Gastrocnemius medialis (tissue), 4 donors: ENCODE data around the gene SLC27A1.

Experiments used
- CTCF ChIP-seq, 5 experiments: fragments of 450-650 bp in 3 of 5; fragments of 200-600 bp in 2 of 5; sonication (generic) in 2 of 5; IDR thresholded peaks in 4 of 5; conservative IDR thresholded peaks in 1 of 5; 1 replicate in 4 of 5; 2 replicates in 1 of 5; pipeline ENCODE4 v1.5.1; 2016 to 2019; ENCODE audit warnings: antibody characterized with exemption in 5 of 5, mild to moderate bottlenecking in 3 of 5, moderate library complexity in 3 of 5
- POLR2A ChIP-seq, 2 donors: fragments of 450-650 bp; IDR thresholded peaks; one replicate each; pipeline ENCODE4 v1.6.1; 2017; ENCODE audit warnings: antibody characterized with exemption in 2 of 2, mild to moderate bottlenecking in 2 of 2, moderate library complexity in 2 of 2

GRCh38 chr19:17532557-17532956 lies 62.2 kb downstream of the SLC27A1 start:
- no peak for TF ChIP-seq CTCF (IDR thresholded peaks at IDR 0.05 in 4 of 5, conservative IDR thresholded peaks at IDR 0.05 in 1 of 5)
- TF ChIP-seq POLR2A (IDR thresholded peaks at IDR 0.05) = no peak
